K562 (cell line): ENCODE data around the gene CD84. TPM values are rescaled to one million over a fixed set of nuclear protein-coding genes. Genes with fewer than 3 reads are reported as not detected.

Source experiments
- ATAC-seq: fragments of 200-7000 bp; cut with Tn5 transposase; 3 replicates; pipeline ENCODE4 v1.9.1; 2020; ENCODE audit warnings: moderate library complexity
- BruUV-seq: library from RNA; stranded (reverse); fragments of 400-500 nt; replicated peaks from 2 replicates; lab custom pipeline; 2021; lab: Mats Ljungman, UMichigan
- CTCF ChIA-PET: fragments of 300-600 bp; formaldehyde crosslinking; extraction: SDS; loops from one replicate; lab custom pipeline; 2021; ENCODE audit warnings: low intra/inter-chr PET ratio; lab: Yijun Ruan, JAX
- POLR2A ChIA-PET: fragments of 300-600, 350-650 bp; sonication (Branson Sonifier 250); formaldehyde crosslinking; extraction: SDS; loops from one replicate; lab custom pipeline; 2021; ENCODE audit warnings: antibody characterized with exemption, inconsistent platforms; lab: Yijun Ruan, JAX
- DNase-seq, 4 experiments: peaks; one replicate each; pipeline versions ENCODE4 v3.0.0 to v3.0.0-alpha.2; 2011 to 2018; ENCODE audit warnings: low spot score in 3 of 4, mixed read lengths in 3 of 4; ENCODE audit errors: extremely low read depth in 1 of 4
- FAIRE-seq: peaks from 2 replicates; lab custom pipeline; 2011; peaks lifted over from hg19 to GRCh38; lab: Jason Lieb, UNC
- H2AFZ ChIP-seq: 2 replicates; pipeline ENCODE4 v1.6.0; 2011; ENCODE audit warnings: low read depth, low read length, control low read depth, inconsistent platforms
- H3K27ac ChIP-seq: fragments of 200-600 bp; 3 replicates; pipeline ENCODE4 v1.8.0; 2011; ENCODE audit warnings: low read depth, mild to moderate bottlenecking, control low read depth, inconsistent platforms, low read length, moderate library complexity, mixed read lengths; ENCODE audit errors: extremely low read depth
- H3K27me3 ChIP-seq, 2 experiments: fragments of 300-600 bp in 1 of 2; 2 replicates in 1 of 2; 3 replicates in 1 of 2; pipeline versions ENCODE4 v1.6.0 to v1.8.0; 2011; ENCODE audit warnings: inconsistent platforms in 2 of 2, low read length in 2 of 2, mild to moderate bottlenecking in 1 of 2, mixed read lengths in 1 of 2, moderate library complexity in 1 of 2; ENCODE audit not compliant: control insufficient read depth in 2 of 2, insufficient read depth in 2 of 2
- H3K36me3 ChIP-seq: fragments of 300-600 bp; 3 replicates; pipeline ENCODE4 v1.8.0; 2011; ENCODE audit warnings: mild to moderate bottlenecking, low read length, inconsistent platforms; ENCODE audit not compliant: control insufficient read depth, insufficient read depth
- H3K4me1 ChIP-seq, 2 experiments: fragments of 200-600 bp in 1 of 2; replicated peaks in 1 of 2; 2 replicates in 1 of 2; 3 replicates in 1 of 2; pipeline versions ENCODE4 v1.5.1 to v1.8.0; 2011; ENCODE audit warnings: inconsistent platforms in 2 of 2, low read length in 2 of 2, mild to moderate bottlenecking in 1 of 2, mixed read lengths in 1 of 2, moderate library complexity in 1 of 2; ENCODE audit not compliant: control insufficient read depth in 2 of 2, insufficient read depth in 2 of 2
- H3K4me2 ChIP-seq: 2 replicates; pipeline ENCODE4 v1.6.1; 2011; ENCODE audit warnings: low read length, control low read depth, inconsistent platforms, mixed read lengths; ENCODE audit not compliant: insufficient read depth
- H3K4me3 ChIP-seq: fragments of 200-600 bp; sonication (generic), shearing (Covaris generic); 2 replicates; pipeline ENCODE4 v1.5.1; 2016; ENCODE audit warnings: control low read depth, inconsistent platforms
- H3K79me2 ChIP-seq: fragments of 200-600 bp; 3 replicates; pipeline ENCODE4 v1.8.0; 2011; ENCODE audit warnings: low read length, inconsistent platforms; ENCODE audit not compliant: control insufficient read depth, insufficient read depth
- H3K9ac ChIP-seq, 2 experiments: 2 replicates each; pipeline versions ENCODE4 v1.6.0 to v1.6.1; 2011; ENCODE audit warnings: low read depth in 2 of 2, low read length in 2 of 2, control low read depth in 1 of 2, inconsistent platforms in 1 of 2, mild to moderate bottlenecking in 1 of 2, mixed read lengths in 1 of 2; ENCODE audit not compliant: insufficient read depth in 1 of 2
- H3K9me1 ChIP-seq: one replicate; pipeline ENCODE4 v1.6.0; 2011; ENCODE audit warnings: inconsistent platforms, mild to moderate bottlenecking, low read length, moderate library complexity; ENCODE audit not compliant: control insufficient read depth, insufficient read depth
- H3K9me3 ChIP-seq: replicated peaks from 2 replicates; pipeline ENCODE4 v1.5.1; 2011; ENCODE audit warnings: low read depth, low read length, inconsistent platforms; ENCODE audit not compliant: control insufficient read depth, insufficient read depth
- H4K20me1 ChIP-seq: replicated peaks from 2 replicates; pipeline ENCODE4 v1.6.1; 2011; ENCODE audit warnings: low read length, inconsistent platforms, mixed read lengths; ENCODE audit not compliant: control insufficient read depth, insufficient read depth
- AFF1 ChIP-seq, 2 experiments: fragments of 450-650 bp; IDR thresholded peaks; 2 replicates each; pipeline ENCODE4 v1.6.1; 2018; ENCODE audit warnings: mild to moderate bottlenecking in 2 of 2, low read depth in 1 of 2; ENCODE audit not compliant: partially characterized antibody in 2 of 2
- CBX8 ChIP-seq: fragments of 200-600 bp; sonication (generic); IDR thresholded peaks from 2 replicates; pipeline ENCODE4 v1.6.1; 2012; ENCODE audit warnings: borderline replicate concordance, mixed run types, low read depth, mild to moderate bottlenecking, moderate library complexity, mixed read lengths, low read length, control low read depth, inconsistent platforms; ENCODE audit not compliant: poor library complexity, severe bottlenecking; ENCODE audit errors: extremely low read depth
- ETV5 ChIP-seq: sonication (generic); formaldehyde crosslinking; IDR thresholded peaks from 2 replicates; pipeline ENCODE4 v1.4.0; 2020; ENCODE audit warnings: low read depth, mild to moderate bottlenecking, missing genetic modification reagents
- GATA2 ChIP-seq: sonication (generic); formaldehyde crosslinking; IDR thresholded peaks from 2 replicates; pipeline ENCODE4 v1.4.0; 2020; ENCODE audit warnings: mild to moderate bottlenecking, missing genetic modification reagents
- TEAD4 ChIP-seq, 2 experiments: sonication (generic) in 1 of 2; formaldehyde crosslinking in 1 of 2; IDR thresholded peaks; 2 replicates each; pipeline versions ENCODE4 v1.6.1 to v1.8.0; 2012 to 2022; ENCODE audit warnings: borderline replicate concordance in 1 of 2, inconsistent platforms in 1 of 2, low read length in 1 of 2, mild to moderate bottlenecking in 1 of 2, missing genetic modification reagents in 1 of 2
- ZNF143 ChIP-seq: sonication (generic); formaldehyde crosslinking; IDR thresholded peaks from 2 replicates; pipeline ENCODE4 v1.9.0; 2022; ENCODE audit warnings: mild to moderate bottlenecking, missing genetic modification reagents
- ZNF449 ChIP-seq: fragments of 250-450 bp; sonication (Bioruptor Pico); IDR thresholded peaks from 2 replicates; pipeline ENCODE4 v1.8.0; 2022; ENCODE audit warnings: moderate library complexity, mild to moderate bottlenecking, inconsistent platforms
- WGBS: fragments of 100-300 bp; shearing (Covaris generic); methylation state at CpG from one replicate; pipeline ENCODE4 v1.1.6; 2016; ENCODE audit warnings: low coverage, mixed read lengths; ENCODE audit not compliant: insufficient coverage; ENCODE audit errors: missing lambda C conversion rate; 5-methylcytosine and 5-hydroxymethylcytosine counted together
- in situ Hi-C: fragments of 300-500 bp; cut with MboI; formaldehyde crosslinking; loops from 4 replicates; pipeline ENCODE4 v1.15.0; 2018; ENCODE audit warnings: inconsistent platforms, mixed read lengths
- intact Hi-C: fragments of 100-400 bp; cut with micrococcal nuclease; formaldehyde crosslinking; loops from 2 replicates; pipeline ENCODE4 v1.14.2; 2022
- polyA plus RNA-seq, 8 experiments: library from polyadenylated mRNA; depleted of rRNA in 4 of 8; stranded (reverse) in 5 of 8; unstranded in 3 of 8; fragments of >200 nt; fragmentation: Nextera tagmentation in 2 of 8; fragmentation: Illumina TruSeq in 1 of 8; extraction: Ambion mirVana in 2 of 8; extraction: Trizol in 1 of 8; gene quantifications; 2 replicates each; pipeline versions ENCODE4 v1.2.1 to v1.2.3, GENCODE V29; 2011 to 2014; ENCODE audit warnings: inconsistent platforms in 1 of 8, missing spikeins in 1 of 8
- total RNA-seq, 7 experiments: library from RNA; depleted of rRNA in 6 of 7; stranded (reverse); fragments of >200 nt in 6 of 7; fragmentation: Illumina TruSeq in 2 of 7; extraction: Trizol in 2 of 7; gene quantifications; 2 replicates each; pipeline versions ENCODE4 v1.2.1 to v1.2.3, GENCODE V29; 2011 to 2021; ENCODE audit warnings: low replicate concordance in 1 of 7

CD84 gene
- total and polyA plus RNA-seq, 9 of the 15 experiments (the other 6 are each of a cell fraction or from before 2014, with no cell fraction given), result 0.82 to 6.8 (median 2.0) TPM

GRCh38 chr1:160560045-160560705 lies 19.1 kb downstream of the CD84 start:
- intact Hi-C loops (no loop called here), in situ Hi-C loops (no loop called here)
- no peaks in the 10 kb centered on the region for H3K9me3 ChIP-seq
- H3K4me3 ChIP-seq, result no peak overlapping the region
- H3K4me2 ChIP-seq, result no peak overlapping the region
- no peak overlapping the region for H2AFZ ChIP-seq
- H4K20me1 ChIP-seq, result no peaks in the 10 kb centered on the region
- TF ChIP-seq CBX8 (no peak), GATA2 (CRISPR knock-in tag) (no peak), ETV5 (CRISPR knock-in tag) (no peak), ZNF449 (CRISPR knock-in tag) (no peak), AFF1 (IDR thresholded peaks at IDR 0.05; ENCODE audit: low read depth in 1 of 2, partially characterized antibody in 2 of 2) (no peak), ZNF143 (no peak), TEAD4 (IDR thresholded peaks at IDR 0.05; ENCODE audit: low read length) (no peak), TEAD4 (CRISPR knock-in tag; IDR thresholded peaks at IDR 0.05; ENCODE audit: borderline replicate concordance) (no peak)
- H3K36me3 ChIP-seq, result no peaks in the 10 kb centered on the region
- no peaks in the 10 kb centered on the region for H3K79me2 ChIP-seq
- H3K4me1 ChIP-seq, result peaks cover 8 to 15% of the 10 kb centered on the region in 2 experiments
- FAIRE-seq, result no peak
- WGBS, result 77% methylated on average over 4 of the region's 4 CpGs
- H3K27me3 ChIP-seq, result no peaks in the 10 kb centered on the region
- CTCF ChIA-PET, result no interaction called here
- H3K9me1 ChIP-seq, result no peaks in the 10 kb centered on the region
- DNase-seq, result no peak
- BruUV-seq, result no TSS peak
- POLR2A ChIA-PET, result interaction anchor here (0.6 to 1.1 kb wide), 3 partner anchors 16 to 207 kb away, joined by 3 to 5 read pairs (median 4); no protein-coding TSS in a partner anchor
- no peak overlapping the region for H3K9ac ChIP-seq
- ATAC-seq, result no peak
- no peak overlapping the region for H3K27ac ChIP-seq
